ENCODE data around the gene SLC25A22. TPM values are rescaled to one million over a fixed set of nuclear protein-coding genes. Genes with fewer than 3 reads are reported as not detected.

SLC25A22 gene
- total and polyA plus RNA-seq, 10 of the 15 experiments (the other 5 are each of a cell fraction or from before 2014, with no cell fraction given): 0.27 to 27.0 (median 8.2) TPM

GRCh38 chr11:802018-802617, 4.0 kb upstream of the SLC25A22 start (continued):
- TF ChIP-seq, protein P1, sequence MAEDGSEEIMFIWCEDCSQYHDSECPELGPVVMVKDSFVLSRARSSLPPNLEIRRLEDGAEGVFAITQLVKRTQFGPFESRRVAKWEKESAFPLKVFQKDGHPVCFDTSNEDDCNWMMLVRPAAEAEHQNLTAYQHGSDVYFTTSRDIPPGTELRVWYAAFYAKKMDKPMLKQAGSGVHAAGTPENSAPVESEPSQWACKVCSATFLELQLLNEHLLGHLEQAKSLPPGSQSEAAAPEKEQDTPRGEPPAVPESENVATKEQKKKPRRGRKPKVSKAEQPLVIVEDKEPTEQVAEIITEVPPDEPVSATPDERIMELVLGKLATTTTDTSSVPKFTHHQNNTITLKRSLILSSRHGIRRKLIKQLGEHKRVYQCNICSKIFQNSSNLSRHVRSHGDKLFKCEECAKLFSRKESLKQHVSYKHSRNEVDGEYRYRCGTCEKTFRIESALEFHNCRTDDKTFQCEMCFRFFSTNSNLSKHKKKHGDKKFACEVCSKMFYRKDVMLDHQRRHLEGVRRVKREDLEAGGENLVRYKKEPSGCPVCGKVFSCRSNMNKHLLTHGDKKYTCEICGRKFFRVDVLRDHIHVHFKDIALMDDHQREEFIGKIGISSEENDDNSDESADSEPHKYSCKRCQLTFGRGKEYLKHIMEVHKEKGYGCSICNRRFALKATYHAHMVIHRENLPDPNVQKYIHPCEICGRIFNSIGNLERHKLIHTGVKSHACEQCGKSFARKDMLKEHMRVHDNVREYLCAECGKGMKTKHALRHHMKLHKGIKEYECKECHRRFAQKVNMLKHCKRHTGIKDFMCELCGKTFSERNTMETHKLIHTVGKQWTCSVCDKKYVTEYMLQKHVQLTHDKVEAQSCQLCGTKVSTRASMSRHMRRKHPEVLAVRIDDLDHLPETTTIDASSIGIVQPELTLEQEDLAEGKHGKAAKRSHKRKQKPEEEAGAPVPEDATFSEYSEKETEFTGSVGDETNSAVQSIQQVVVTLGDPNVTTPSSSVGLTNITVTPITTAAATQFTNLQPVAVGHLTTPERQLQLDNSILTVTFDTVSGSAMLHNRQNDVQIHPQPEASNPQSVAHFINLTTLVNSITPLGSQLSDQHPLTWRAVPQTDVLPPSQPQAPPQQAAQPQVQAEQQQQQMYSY (CRISPR knock-in tag; IDR thresholded peaks at IDR 0.05): no peak
- TF ChIP-seq ESRRA (IDR thresholded peaks at IDR 0.05; ENCODE audit: low read length): no peak
- no peak for TF ChIP-seq CREM (IDR thresholded peaks at IDR 0.05; ENCODE audit: low read depth)
- no peak for TF ChIP-seq MYB (IDR thresholded peaks at IDR 0.05; ENCODE audit: borderline replicate concordance, low read depth, low read length)
- TF ChIP-seq RB1 (IDR thresholded peaks at IDR 0.05; ENCODE audit: borderline replicate concordance): no peak

- no TSS peak for BruUV-seq (replicated peaks)
- CTCF ChIA-PET: no interaction called here
- H3K4me2 ChIP-seq (ENCODE audit: control insufficient read depth, insufficient read depth): no peak overlapping the region
- H3K79me2 ChIP-seq (ENCODE audit: control insufficient read depth, insufficient read depth, low read length): peaks cover 27% of the 10 kb centered on the region
- H3K9me3 ChIP-seq (replicated peaks; ENCODE audit: control insufficient read depth, insufficient read depth, low read length): no peaks in the 10 kb centered on the region
- H3K27ac ChIP-seq (ENCODE audit: control insufficient read depth, insufficient read depth): no peak overlapping the region
- H3K4me1 ChIP-seq (ENCODE audit: control insufficient read depth, insufficient read depth, low read length): peaks cover 20% of the 10 kb centered on the region
- intact Hi-C loops (cut with micrococcal nuclease; ENCODE audit: unreplicated experiment): no loop called here
- FAIRE-seq: no peak
- RAD21 ChIA-PET (ENCODE audit: unreplicated experiment): no interaction called here
- no peaks in the 10 kb centered on the region for H4K20me1 ChIP-seq (ENCODE audit: control insufficient read depth, insufficient read depth)
- 88% methylated on average over 19 of the region's 20 CpGs for WGBS (ENCODE audit: insufficient coverage, insufficient replicate concordance, low lambda C conversion rate, missing lambda C conversion rate)
- peak; percentile 4 for TF ChIP-seq POLR2A (IDR thresholded peaks at IDR 0.05; ENCODE audit: low read depth, low read length)
- TF ChIP-seq GATAD2B (conservative IDR thresholded peaks at IDR 0.05; ENCODE audit: low read depth): no peak
- no peak overlapping the region for H3K9ac ChIP-seq (ENCODE audit: control insufficient read depth, insufficient read depth, low read length)
- in situ Hi-C loops (cut with MboI): loop anchor here (25.0 kb wide), 1 partner anchor 1586 kb away; the partner anchor contains the start of gene CD81
- SMC1A ChIA-PET (ENCODE audit: uncharacterized antibody, unreplicated experiment): no interaction called here
- DNase-seq (ENCODE audit: low read depth, low spot score): no peak
- no peak overlapping the region for H3K4me3 ChIP-seq
- H3K36me3 ChIP-seq (ENCODE audit: control insufficient read depth in 2 of 2, insufficient read depth in 2 of 2, low read length in 1 of 2): peaks cover 0 to 10% of the 10 kb centered on the region in 2 experiments; a peak in 2 of 4 replicates
- POLR2A ChIA-PET: interaction anchor here (0.5 kb wide), 1 partner anchor 109 kb away, joined by 3 read pairs; no protein-coding TSS in a partner anchor
- no peak for ATAC-seq
- H3K27me3 ChIP-seq (replicated peaks in 1 of 2; ENCODE audit: control insufficient read depth in 2 of 2, insufficient read depth in 2 of 2, low read length in 1 of 2): no peaks in the 10 kb centered on the region
- H2AFZ ChIP-seq (ENCODE audit: control insufficient read depth, low read depth, low read length): no peak overlapping the region
Measured at GRCh38 chr11:801097-801780, 3.2 kb upstream of the SLC25A22 start.
